K562 (cell line): ENCODE results near the gene SARS1. TPM values are rescaled to one million over a fixed set of nuclear protein-coding genes. Genes with fewer than 3 reads are reported as not detected.
A peak's percentile ranks its signal among the peaks of the same experiment; 100 is the strongest.

Source experiments
- ATAC-seq: fragments of 200-7000 bp; cut with Tn5 transposase; 3 replicates; pipeline ENCODE4 v1.9.1; 2020; ENCODE audit warnings: moderate library complexity
- BruUV-seq: library from RNA; stranded (reverse); fragments of 400-500 nt; replicated peaks from 2 replicates; lab custom pipeline; 2021; lab: Mats Ljungman, UMichigan
- CTCF ChIA-PET: fragments of 300-600 bp; formaldehyde crosslinking; extraction: SDS; loops from one replicate; lab custom pipeline; 2021; ENCODE audit warnings: low intra/inter-chr PET ratio; lab: Yijun Ruan, JAX
- POLR2A ChIA-PET: fragments of 300-600, 350-650 bp; sonication (Branson Sonifier 250); formaldehyde crosslinking; extraction: SDS; loops from one replicate; lab custom pipeline; 2021; ENCODE audit warnings: antibody characterized with exemption, inconsistent platforms; lab: Yijun Ruan, JAX
- DNase-seq, 4 experiments: peaks; one replicate each; pipeline versions ENCODE4 v3.0.0 to v3.0.0-alpha.2; 2011 to 2018; ENCODE audit warnings: low spot score in 3 of 4, mixed read lengths in 3 of 4; ENCODE audit errors: extremely low read depth in 1 of 4
- FAIRE-seq: peaks from 2 replicates; lab custom pipeline; 2011; peaks lifted over from hg19 to GRCh38; lab: Jason Lieb, UNC
- H2AFZ ChIP-seq: 2 replicates; pipeline ENCODE4 v1.6.0; 2011; ENCODE audit warnings: low read depth, low read length, control low read depth, inconsistent platforms
- H3K27ac ChIP-seq: fragments of 200-600 bp; 3 replicates; pipeline ENCODE4 v1.8.0; 2011; ENCODE audit warnings: low read depth, mild to moderate bottlenecking, control low read depth, inconsistent platforms, low read length, moderate library complexity, mixed read lengths; ENCODE audit errors: extremely low read depth
- H3K27me3 ChIP-seq, 2 experiments: fragments of 300-600 bp in 1 of 2; 2 replicates in 1 of 2; 3 replicates in 1 of 2; pipeline versions ENCODE4 v1.6.0 to v1.8.0; 2011; ENCODE audit warnings: inconsistent platforms in 2 of 2, low read length in 2 of 2, mild to moderate bottlenecking in 1 of 2, mixed read lengths in 1 of 2, moderate library complexity in 1 of 2; ENCODE audit not compliant: control insufficient read depth in 2 of 2, insufficient read depth in 2 of 2
- H3K36me3 ChIP-seq: fragments of 300-600 bp; 3 replicates; pipeline ENCODE4 v1.8.0; 2011; ENCODE audit warnings: mild to moderate bottlenecking, low read length, inconsistent platforms; ENCODE audit not compliant: control insufficient read depth, insufficient read depth
- H3K4me1 ChIP-seq, 2 experiments: fragments of 200-600 bp in 1 of 2; replicated peaks in 1 of 2; 2 replicates in 1 of 2; 3 replicates in 1 of 2; pipeline versions ENCODE4 v1.5.1 to v1.8.0; 2011; ENCODE audit warnings: inconsistent platforms in 2 of 2, low read length in 2 of 2, mild to moderate bottlenecking in 1 of 2, mixed read lengths in 1 of 2, moderate library complexity in 1 of 2; ENCODE audit not compliant: control insufficient read depth in 2 of 2, insufficient read depth in 2 of 2
- H3K4me2 ChIP-seq: 2 replicates; pipeline ENCODE4 v1.6.1; 2011; ENCODE audit warnings: low read length, control low read depth, inconsistent platforms, mixed read lengths; ENCODE audit not compliant: insufficient read depth
- H3K4me3 ChIP-seq: fragments of 200-600 bp; sonication (generic), shearing (Covaris generic); 2 replicates; pipeline ENCODE4 v1.5.1; 2016; ENCODE audit warnings: control low read depth, inconsistent platforms
- H3K79me2 ChIP-seq: fragments of 200-600 bp; 3 replicates; pipeline ENCODE4 v1.8.0; 2011; ENCODE audit warnings: low read length, inconsistent platforms; ENCODE audit not compliant: control insufficient read depth, insufficient read depth
- H3K9ac ChIP-seq, 2 experiments: 2 replicates each; pipeline versions ENCODE4 v1.6.0 to v1.6.1; 2011; ENCODE audit warnings: low read depth in 2 of 2, low read length in 2 of 2, control low read depth in 1 of 2, inconsistent platforms in 1 of 2, mild to moderate bottlenecking in 1 of 2, mixed read lengths in 1 of 2; ENCODE audit not compliant: insufficient read depth in 1 of 2
- H3K9me1 ChIP-seq: one replicate; pipeline ENCODE4 v1.6.0; 2011; ENCODE audit warnings: inconsistent platforms, mild to moderate bottlenecking, low read length, moderate library complexity; ENCODE audit not compliant: control insufficient read depth, insufficient read depth
- H3K9me3 ChIP-seq: replicated peaks from 2 replicates; pipeline ENCODE4 v1.5.1; 2011; ENCODE audit warnings: low read depth, low read length, inconsistent platforms; ENCODE audit not compliant: control insufficient read depth, insufficient read depth
- H4K20me1 ChIP-seq: replicated peaks from 2 replicates; pipeline ENCODE4 v1.6.1; 2011; ENCODE audit warnings: low read length, inconsistent platforms, mixed read lengths; ENCODE audit not compliant: control insufficient read depth, insufficient read depth
- ATF6 ChIP-seq: sonication (generic); formaldehyde crosslinking; IDR thresholded peaks from 2 replicates; pipeline ENCODE4 v1.4.0; 2020; ENCODE audit warnings: mild to moderate bottlenecking, missing genetic modification reagents
- BRD4 ChIP-seq: fragments of 200-600 bp; sonication (generic); IDR thresholded peaks from 2 replicates; pipeline ENCODE4 v1.6.1; 2017; ENCODE audit warnings: inconsistent platforms
- FOXK2 ChIP-seq, 2 experiments: fragments of 450-650 bp; IDR thresholded peaks in 1 of 2; conservative IDR thresholded peaks in 1 of 2; 2 replicates each; pipeline ENCODE4 v1.6.1; 2016; ENCODE audit warnings: low read depth in 2 of 2, mild to moderate bottlenecking in 1 of 2
- HDAC2 ChIP-seq: fragments of 450-650 bp; IDR thresholded peaks from 2 replicates; pipeline ENCODE4 v1.6.1; 2016; ENCODE audit warnings: mild to moderate bottlenecking
- HLTF ChIP-seq: fragments of 450-650 bp; IDR thresholded peaks from 2 replicates; pipeline ENCODE4 v1.6.1; 2016
- HNRNPH1 ChIP-seq: fragments of 200-400 bp; formaldehyde crosslinking; optimal IDR thresholded peaks from 2 replicates; pipeline ENCODE3; 2017; ENCODE audit warnings: low read depth, mild to moderate bottlenecking, low read length, moderate library complexity
- MCM2 ChIP-seq: fragments of 450-650 bp; IDR thresholded peaks from 2 replicates; pipeline ENCODE4 v1.6.1; 2017; ENCODE audit warnings: low read depth, mild to moderate bottlenecking
- MCM3 ChIP-seq: fragments of 450-650 bp; IDR thresholded peaks from 2 replicates; pipeline ENCODE4 v1.6.1; 2016
- MCM7 ChIP-seq, 2 experiments: fragments of 450-650 bp; IDR thresholded peaks; 2 replicates each; pipeline ENCODE4 v1.6.1; 2016 to 2018
- NEUROD1 ChIP-seq: fragments of 150-350 bp; IDR thresholded peaks from 2 replicates; pipeline ENCODE4 v1.6.1; 2014; ENCODE audit warnings: borderline replicate concordance, low read length, low read depth; ENCODE audit not compliant: partially characterized antibody
- PHB ChIP-seq: fragments of 250-450 bp; sonication (Bioruptor Pico); IDR thresholded peaks from 2 replicates; pipeline ENCODE4 v1.5.0; 2021
- TBP ChIP-seq: optimal IDR thresholded peaks from 2 replicates; pipeline ENCODE3; 2011; ENCODE audit warnings: low read depth, low read length, improper control_type of control experiment
- U2AF2 ChIP-seq: fragments of 200-400 bp; formaldehyde crosslinking; optimal IDR thresholded peaks from 2 replicates; pipeline ENCODE3; 2017; ENCODE audit warnings: low read depth, mild to moderate bottlenecking, low read length
- ZBTB43 ChIP-seq: sonication (generic); formaldehyde crosslinking; IDR thresholded peaks from 2 replicates; pipeline ENCODE4 v1.8.0; 2023; ENCODE audit warnings: mild to moderate bottlenecking, missing genetic modification reagents
- ZBTB8A ChIP-seq: fragments of 450-650 bp; IDR thresholded peaks from 2 replicates; pipeline ENCODE4 v1.6.1; 2018; ENCODE audit warnings: mild to moderate bottlenecking, moderate library complexity; ENCODE audit not compliant: partially characterized antibody
- ZNF232 ChIP-seq: sonication (generic); formaldehyde crosslinking; IDR thresholded peaks from 2 replicates; pipeline ENCODE4 v1.8.0; 2022; ENCODE audit warnings: mild to moderate bottlenecking, missing genetic modification reagents
- WGBS: fragments of 100-300 bp; shearing (Covaris generic); methylation state at CpG from one replicate; pipeline ENCODE4 v1.1.6; 2016; ENCODE audit warnings: low coverage, mixed read lengths; ENCODE audit not compliant: insufficient coverage; ENCODE audit errors: missing lambda C conversion rate; 5-methylcytosine and 5-hydroxymethylcytosine counted together
- in situ Hi-C: fragments of 300-500 bp; cut with MboI; formaldehyde crosslinking; loops from 4 replicates; pipeline ENCODE4 v1.15.0; 2018; ENCODE audit warnings: inconsistent platforms, mixed read lengths
- intact Hi-C: fragments of 100-400 bp; cut with micrococcal nuclease; formaldehyde crosslinking; loops from 2 replicates; pipeline ENCODE4 v1.14.2; 2022
- polyA plus RNA-seq, 8 experiments: library from polyadenylated mRNA; depleted of rRNA in 4 of 8; stranded (reverse) in 5 of 8; unstranded in 3 of 8; fragments of >200 nt; fragmentation: Nextera tagmentation in 2 of 8; fragmentation: Illumina TruSeq in 1 of 8; extraction: Ambion mirVana in 2 of 8; extraction: Trizol in 1 of 8; gene quantifications; 2 replicates each; pipeline versions ENCODE4 v1.2.1 to v1.2.3, GENCODE V29; 2011 to 2014; ENCODE audit warnings: inconsistent platforms in 1 of 8, missing spikeins in 1 of 8
- total RNA-seq, 7 experiments: library from RNA; depleted of rRNA in 6 of 7; stranded (reverse); fragments of >200 nt in 6 of 7; fragmentation: Illumina TruSeq in 2 of 7; extraction: Trizol in 2 of 7; gene quantifications; 2 replicates each; pipeline versions ENCODE4 v1.2.1 to v1.2.3, GENCODE V29; 2011 to 2021; ENCODE audit warnings: low replicate concordance in 1 of 7

The SARS1 gene
- total and polyA plus RNA-seq, 9 of the 15 experiments (the other 6 are each of a cell fraction or from before 2014, with no cell fraction given): 221 to 623 (median 254) TPM

- Histone ChIP-seq H3K27me3 (no peaks in the 10 kb centered on the region), H3K9ac (peak within 1 kb of the TSS; percentile 38 to 92; a peak in 3 of 4 replicates), H3K27ac (peak within 1 kb of the TSS; percentile 19; the same call in 1 of the 3 replicates), H3K79me2 (peaks cover 16% of the 10 kb centered on the region; the same call in 2 of the 3 replicates), H3K4me3 (peak within 1 kb of the TSS; percentile 54), H3K9me1 (no peaks in the 10 kb centered on the region), H3K9me3 (no peaks in the 10 kb centered on the region), H3K36me3 (peaks cover 6% of the 10 kb centered on the region; the same call in 1 of the 3 replicates), H3K4me1 (peaks cover 19 to 53% of the 10 kb centered on the region in 2 experiments), H4K20me1 (no peaks in the 10 kb centered on the region), H2AFZ (peak within 1 kb of the TSS; percentile 84), H3K4me2 (peak within 1 kb of the TSS; percentile 56)
- intact Hi-C loops: loop anchor here (1.0 kb wide), 1 partner anchor 8 kb away; no protein-coding TSS in a partner anchor
- FAIRE-seq (peak; percentile 74), DNase-seq (peak; percentile 91 to 95 (median 93)), ATAC-seq (peak; percentile 86)
- POLR2A ChIA-PET: interaction anchor here (0.6 to 3.6 kb wide), 5 partner anchors 9 to 248 kb away, joined by 3 to 24 read pairs (median 3); partner anchors contain the start of gene PSRC1
- no TSS peak for BruUV-seq
- 14% methylated on average over 45 of the region's 49 CpGs for WGBS
- CTCF ChIA-PET: interaction anchor here (0.6 kb wide), 1 partner anchor 29 kb away, joined by 4 read pairs; no protein-coding TSS in a partner anchor
- in situ Hi-C loops: no loop called here
- TF ChIP-seq HLTF: 0 out of 2 replicates have a peak, but pooled peaks have one; percentile 34
- peak; percentile 87 for TF ChIP-seq NEUROD1
- TF ChIP-seq MCM7 (IDR thresholded peaks at IDR 0.05): no peak
- TF ChIP-seq TBP: no peak
- no peak for TF ChIP-seq ATF6 (CRISPR knock-in tag)
- no peak for TF ChIP-seq MCM2
- no peak for TF ChIP-seq HNRNPH1
- TF ChIP-seq ZNF232 (CRISPR knock-in tag): 0 out of 2 replicates have a peak, but pooled peaks have one; percentile 61
- no peak for TF ChIP-seq ZBTB8A
- no peak for TF ChIP-seq ZBTB43 (CRISPR knock-in tag)
- no peak for TF ChIP-seq PHB (CRISPR knock-in tag)
- TF ChIP-seq U2AF2: no peak
- no peak for TF ChIP-seq MCM3
- no peak for TF ChIP-seq HDAC2
- TF ChIP-seq FOXK2 (conservative IDR thresholded peaks at IDR 0.05 in 1 of 2, IDR thresholded peaks at IDR 0.05 in 1 of 2; ENCODE audit: low read depth in 2 of 2): no peak
- no peak for TF ChIP-seq BRD4
Measured at GRCh38 chr1:109248797-109249629, 35.3 kb downstream of the SARS1 start, which contains the start of gene CELSR2. CELSR2 (plus strand) TSS chr1:109249539; CDS start chr1:109250080, 541 bp downstream.
